Measurements from ENCODE around the gene GJA3. TPM values are rescaled to one million over a fixed set of nuclear protein-coding genes. Genes with fewer than 3 reads are reported as not detected.
"Not testable (repeated sequence)": the region's sequence is repeated elsewhere in the genome, so short reads cannot be mapped to it uniquely, and the experiment has no call there.

The GJA3 gene
- total RNA-seq, 1 experiment from 2014 or later = 3.6 TPM

DNA sequence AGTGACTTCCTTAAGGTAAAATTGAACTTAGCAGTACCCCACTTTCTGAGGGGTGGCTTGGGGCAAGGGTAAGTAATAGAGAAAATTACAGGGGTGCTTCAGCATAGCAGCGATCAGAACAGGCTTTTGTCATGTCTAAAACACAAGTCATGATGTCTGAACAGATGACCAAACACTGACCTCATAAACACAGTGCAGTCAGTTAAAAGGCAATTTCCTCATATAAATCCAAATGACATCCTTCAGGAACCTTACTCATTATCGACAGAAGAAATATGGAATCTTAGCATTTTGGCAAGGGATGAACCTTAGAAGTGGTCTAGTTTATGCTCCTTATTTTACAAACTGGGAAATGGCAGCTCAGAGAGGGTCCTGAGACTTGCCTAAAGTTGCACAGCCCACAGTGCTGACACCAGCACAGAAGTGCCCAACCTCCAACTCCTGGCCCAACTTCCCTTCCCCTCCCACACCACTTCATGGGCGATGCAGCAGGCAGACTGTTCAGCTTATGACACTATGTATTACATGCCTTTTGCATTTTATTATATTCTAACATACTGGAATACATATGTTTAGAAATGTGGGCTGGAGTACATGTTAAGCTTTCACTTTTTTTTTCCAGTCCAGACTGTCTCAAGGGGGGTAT lies 3.6 kb downstream of the GJA3 start:
- no peak for DNase-seq (ENCODE audit: low spot score)
- in situ Hi-C loops (cut with HindIII; ENCODE audit: low sequenced_read_pairs) = no loop called here

DNA sequence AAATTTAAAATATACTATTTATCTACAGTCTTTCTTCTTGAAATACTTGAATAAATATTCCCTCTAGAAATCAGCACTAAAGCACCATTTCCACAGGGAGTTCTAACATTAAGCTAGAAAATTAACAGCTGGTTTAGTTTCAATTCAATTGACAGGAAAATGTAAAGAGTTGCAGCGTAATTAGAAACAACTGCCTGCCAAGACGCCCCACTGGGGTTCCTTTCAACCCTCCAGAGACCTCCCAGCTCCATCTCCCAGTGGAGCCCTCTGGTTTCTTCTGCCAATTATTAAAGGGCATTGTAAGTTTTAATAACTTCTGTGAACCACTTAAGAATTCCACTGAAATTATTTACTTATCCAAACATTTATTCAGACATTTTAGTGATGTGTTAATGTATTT lies 4.2 kb downstream of the GJA3 start:
- in situ Hi-C loops (cut with HindIII; ENCODE audit: low sequenced_read_pairs) = no loop called here
- DNase-seq (ENCODE audit: low spot score) = no peak

DNA sequence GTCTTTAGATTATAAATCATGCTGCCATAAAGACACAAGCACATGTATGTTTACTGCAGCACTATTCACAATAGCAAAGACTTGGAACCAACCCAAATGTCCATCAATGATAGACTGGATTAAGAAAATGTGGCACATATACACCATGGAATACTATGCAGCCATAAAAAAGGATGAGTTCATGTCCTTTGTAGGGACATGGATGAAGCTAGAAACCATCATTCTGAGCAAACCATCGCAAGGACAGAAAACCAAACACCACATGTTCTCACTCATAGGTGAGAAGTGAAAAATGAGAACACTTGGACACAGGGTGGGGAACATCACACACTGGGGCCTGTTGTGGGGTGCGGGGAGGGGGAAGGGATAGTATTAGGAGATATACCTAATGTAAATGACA lies 7.6 kb downstream of the GJA3 start:
- DNase-seq (ENCODE audit: low spot score); in situ Hi-C loops (cut with HindIII; ENCODE audit: low sequenced_read_pairs): not testable (repeated sequence)

DNA sequence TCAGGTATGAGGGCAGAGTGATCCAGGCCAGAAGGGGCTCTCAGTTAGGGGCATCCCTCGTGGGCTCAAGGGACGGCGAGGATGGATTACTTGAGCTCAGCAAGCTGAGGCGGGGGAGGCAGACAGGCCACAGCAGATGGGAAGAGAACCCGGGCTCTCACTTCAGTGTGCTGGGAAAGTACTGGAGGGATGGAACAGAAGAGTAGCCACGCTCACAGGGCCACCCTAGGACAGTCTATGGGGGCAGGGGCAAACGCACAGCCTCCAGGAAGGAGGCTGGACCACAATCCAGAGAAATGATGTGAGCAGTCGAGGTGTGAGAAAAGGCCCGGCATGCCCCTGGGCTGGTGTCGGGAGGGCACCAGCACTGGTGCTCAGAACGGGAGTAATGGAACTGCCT lies 9.2 kb downstream of the GJA3 start:
- in situ Hi-C loops (cut with HindIII; ENCODE audit: low sequenced_read_pairs) = no loop called here
- DNase-seq (ENCODE audit: low spot score) = no peak

DNA sequence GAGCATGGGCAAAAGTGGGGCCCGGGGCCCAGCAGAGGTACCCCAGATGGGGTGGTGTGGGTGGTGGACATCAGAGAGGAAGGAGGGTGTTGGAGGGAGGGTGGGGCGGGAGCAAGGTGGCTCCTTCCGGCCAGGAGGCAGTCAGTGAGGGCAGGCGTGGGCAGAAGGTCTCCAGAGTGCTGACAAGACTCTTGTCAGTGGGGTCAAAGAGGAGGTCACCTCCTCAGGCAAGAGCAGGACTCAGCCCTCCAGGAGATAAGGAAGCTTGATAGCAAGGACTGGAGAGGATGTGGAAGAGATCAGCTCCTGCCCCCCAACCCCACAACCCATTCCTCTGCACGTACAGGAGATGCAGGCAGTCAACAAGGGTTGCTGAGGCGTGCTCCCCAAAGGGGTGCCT lies 9.8 kb downstream of the GJA3 start:
- in situ Hi-C loops (cut with HindIII; ENCODE audit: low sequenced_read_pairs) = no loop called here

DNA sequence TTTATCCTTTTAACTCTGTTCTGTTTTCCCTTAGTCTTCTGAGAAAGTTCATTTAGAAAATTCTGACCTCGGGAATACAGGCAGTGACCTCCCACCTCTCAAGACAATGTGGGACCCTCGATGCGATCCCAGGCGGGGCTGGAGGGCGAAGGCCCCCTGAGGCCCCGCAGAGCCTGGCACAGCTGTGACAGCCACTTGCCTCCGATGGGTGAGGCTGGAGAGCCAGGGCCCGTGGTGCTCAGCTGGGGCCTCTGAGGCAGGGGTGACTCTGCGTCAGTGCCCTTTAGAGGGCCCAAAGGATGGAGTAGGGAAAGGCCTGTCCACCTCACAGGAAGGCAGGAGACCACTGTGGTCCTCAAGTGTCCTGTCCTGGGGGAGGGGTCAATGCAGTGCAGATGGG lies 10.3 kb downstream of the GJA3 start:
- in situ Hi-C loops (cut with HindIII; ENCODE audit: low sequenced_read_pairs) = no loop called here

More for the DNA sequence above, 9.8 kb downstream of the GJA3 start:
- DNase-seq (ENCODE audit: low spot score) = no peak

DNA sequence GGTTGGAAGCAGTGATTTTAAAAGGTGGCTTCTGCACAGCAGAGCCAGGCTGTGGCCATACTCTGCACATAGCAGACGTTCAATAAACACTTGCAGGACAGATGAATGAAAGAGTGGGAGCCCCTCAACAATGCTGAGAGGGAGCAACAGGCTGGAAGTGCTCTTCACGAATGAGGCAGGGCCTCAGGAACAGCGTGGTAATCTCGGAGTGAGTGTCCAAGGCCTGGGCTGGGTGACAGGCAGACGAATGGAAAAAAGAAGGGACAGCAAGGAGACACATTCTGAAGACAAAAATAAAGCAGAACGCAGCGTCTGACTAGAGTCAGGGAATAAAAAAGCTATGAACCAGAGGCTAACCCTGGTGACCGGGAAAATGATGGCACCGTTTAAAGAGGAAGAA lies 11.1 kb downstream of the GJA3 start:
- no peak for DNase-seq (ENCODE audit: low spot score)
- in situ Hi-C loops (cut with HindIII; ENCODE audit: low sequenced_read_pairs) = no loop called here

More for the DNA sequence above, 10.3 kb downstream of the GJA3 start:
- no peak for DNase-seq (ENCODE audit: low spot score)

DNA sequence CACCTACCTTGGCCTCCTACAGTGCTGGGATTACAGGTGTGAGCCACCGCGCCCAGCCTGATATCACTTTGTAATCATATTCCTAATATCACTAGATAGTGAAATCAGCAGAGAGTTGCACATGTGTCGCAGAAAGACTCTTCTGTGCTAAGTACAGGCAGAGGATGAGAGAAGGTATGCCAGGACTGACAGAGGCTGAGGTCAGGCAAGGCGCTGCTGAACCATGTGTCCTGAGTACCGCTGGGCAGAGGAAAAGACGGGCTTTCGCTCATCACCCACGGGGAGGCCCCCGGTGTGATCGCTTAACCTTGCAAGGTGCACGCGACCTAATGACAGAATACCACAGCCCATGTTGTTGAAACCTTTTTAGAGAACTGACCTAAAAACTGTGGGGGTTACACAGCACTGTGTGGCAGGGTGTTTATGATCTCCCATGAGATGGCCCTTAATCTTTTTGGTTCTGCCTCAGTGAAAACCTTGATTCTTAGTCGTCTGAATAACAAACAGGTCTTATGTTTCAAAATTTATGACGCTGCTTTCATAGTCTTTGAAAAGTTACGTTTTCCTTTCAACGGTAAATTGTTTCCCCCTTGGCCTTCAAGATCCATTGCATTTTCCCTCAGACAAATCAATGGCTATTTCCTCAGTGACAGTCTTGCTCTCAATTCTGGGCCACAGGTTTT lies 12.2 kb downstream of the GJA3 start:
- in situ Hi-C loops (cut with HindIII; ENCODE audit: low sequenced_read_pairs) = no loop called here
- no peak for DNase-seq (ENCODE audit: low spot score)

DNA sequence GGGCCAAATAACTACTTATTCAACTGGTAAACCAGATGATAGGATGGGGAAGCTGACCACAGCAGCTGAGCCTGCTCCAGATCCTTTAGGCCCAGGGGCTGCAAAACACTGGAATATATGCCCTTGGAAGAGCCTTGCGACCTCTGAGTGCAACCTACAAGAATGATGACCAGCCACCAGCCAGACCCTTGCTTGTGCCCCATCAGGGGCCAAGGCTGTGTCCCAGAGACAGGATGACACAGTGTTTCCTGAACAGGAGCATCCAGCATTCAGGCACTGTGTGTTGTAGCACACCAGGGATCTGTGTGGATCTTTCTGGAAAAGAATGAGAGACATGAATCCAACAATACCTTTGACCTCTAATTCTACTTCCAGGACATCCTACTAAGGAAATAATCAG lies 14.5 kb downstream of the GJA3 start:
- DNase-seq (ENCODE audit: low spot score) = no peak
- in situ Hi-C loops (cut with HindIII; ENCODE audit: low sequenced_read_pairs) = no loop called here

DNA sequence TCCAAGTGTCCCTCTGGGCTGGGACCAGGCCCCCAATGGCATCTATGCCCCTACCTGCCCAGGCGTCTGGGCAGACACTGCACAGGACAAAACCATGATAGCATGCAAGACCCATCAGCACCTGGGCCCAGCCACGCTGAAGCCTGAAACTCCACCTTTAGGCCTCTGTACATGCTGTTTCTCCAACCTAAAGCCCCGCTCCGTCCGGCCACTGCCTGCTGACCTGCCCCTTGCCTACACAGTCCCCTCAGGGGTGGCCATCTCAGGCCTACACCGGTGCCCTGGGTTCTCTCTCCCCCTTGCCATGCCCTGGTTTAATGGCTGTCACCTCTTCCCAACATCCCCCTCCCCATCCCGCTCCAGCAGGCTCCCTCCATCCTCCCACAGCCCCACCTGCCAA lies 15.3 kb downstream of the GJA3 start:
- DNase-seq (ENCODE audit: low spot score) = no peak
- in situ Hi-C loops (cut with HindIII; ENCODE audit: low sequenced_read_pairs) = no loop called here

DNA sequence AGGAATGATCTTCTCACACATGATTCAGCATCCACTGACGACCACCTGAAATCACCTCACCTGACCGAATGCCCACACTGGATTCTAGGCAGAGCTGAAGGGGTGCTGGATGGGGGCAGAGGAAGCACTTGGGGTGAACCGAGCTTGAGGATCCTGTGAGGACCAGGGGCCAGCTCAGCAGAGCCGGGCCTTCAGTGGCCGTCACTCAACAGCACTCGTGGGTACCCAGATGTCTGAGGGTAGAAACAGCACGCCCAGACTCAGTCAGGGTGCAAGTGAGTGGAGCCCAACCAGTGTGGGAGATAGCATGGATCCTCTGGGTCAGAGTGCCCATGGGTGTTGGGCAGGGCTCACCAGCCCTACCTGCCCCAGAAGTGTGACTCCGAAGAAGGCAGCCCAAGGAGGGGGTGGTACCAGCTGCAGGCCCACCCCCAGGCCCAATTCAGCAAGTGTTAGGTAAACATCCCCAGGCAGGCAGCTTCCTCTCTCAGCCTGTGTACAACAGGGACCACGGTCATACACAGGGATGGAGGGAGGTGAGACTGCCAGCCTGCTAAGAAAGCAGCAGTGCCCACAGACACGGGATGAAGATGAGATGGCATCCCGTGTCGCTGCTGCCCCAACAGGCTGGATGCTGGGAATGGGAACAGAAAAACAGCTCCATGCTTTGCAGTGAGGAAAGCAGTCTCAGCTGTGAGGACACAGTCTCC lies 16.6 kb downstream of the GJA3 start:
- in situ Hi-C loops (cut with HindIII; ENCODE audit: low sequenced_read_pairs) = no loop called here
- DNase-seq (ENCODE audit: low spot score) = no peak

DNA sequence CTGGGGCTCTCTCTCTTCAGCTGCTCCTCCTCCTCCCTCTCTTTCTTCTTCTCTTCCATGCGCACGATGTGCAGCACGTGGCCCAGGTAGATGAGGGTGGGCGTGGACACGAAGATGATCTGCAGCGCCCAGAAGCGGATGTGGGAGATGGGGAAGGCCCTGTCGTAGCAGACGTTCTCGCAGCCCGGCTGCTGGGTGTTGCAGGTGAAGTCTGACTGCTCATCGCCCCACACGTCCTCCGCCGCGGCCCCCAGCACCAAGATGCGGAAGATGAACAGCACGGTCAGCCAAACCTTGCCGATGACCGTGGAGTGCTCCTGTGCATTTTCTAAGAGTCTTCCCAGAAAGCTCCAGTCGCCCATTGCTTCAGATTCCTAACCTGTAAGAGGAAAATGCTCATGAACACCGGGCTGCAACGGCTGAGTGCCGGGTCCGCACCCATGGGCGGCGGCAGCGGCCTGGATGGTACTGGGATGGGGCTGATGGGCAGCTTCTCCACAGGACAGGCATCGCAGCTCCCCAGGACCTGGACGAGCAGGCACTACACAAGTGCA lies 17.8 kb downstream of the GJA3 start:
- no peak for DNase-seq (ENCODE audit: low spot score)
- in situ Hi-C loops (cut with HindIII; ENCODE audit: low sequenced_read_pairs) = no loop called here

DNA sequence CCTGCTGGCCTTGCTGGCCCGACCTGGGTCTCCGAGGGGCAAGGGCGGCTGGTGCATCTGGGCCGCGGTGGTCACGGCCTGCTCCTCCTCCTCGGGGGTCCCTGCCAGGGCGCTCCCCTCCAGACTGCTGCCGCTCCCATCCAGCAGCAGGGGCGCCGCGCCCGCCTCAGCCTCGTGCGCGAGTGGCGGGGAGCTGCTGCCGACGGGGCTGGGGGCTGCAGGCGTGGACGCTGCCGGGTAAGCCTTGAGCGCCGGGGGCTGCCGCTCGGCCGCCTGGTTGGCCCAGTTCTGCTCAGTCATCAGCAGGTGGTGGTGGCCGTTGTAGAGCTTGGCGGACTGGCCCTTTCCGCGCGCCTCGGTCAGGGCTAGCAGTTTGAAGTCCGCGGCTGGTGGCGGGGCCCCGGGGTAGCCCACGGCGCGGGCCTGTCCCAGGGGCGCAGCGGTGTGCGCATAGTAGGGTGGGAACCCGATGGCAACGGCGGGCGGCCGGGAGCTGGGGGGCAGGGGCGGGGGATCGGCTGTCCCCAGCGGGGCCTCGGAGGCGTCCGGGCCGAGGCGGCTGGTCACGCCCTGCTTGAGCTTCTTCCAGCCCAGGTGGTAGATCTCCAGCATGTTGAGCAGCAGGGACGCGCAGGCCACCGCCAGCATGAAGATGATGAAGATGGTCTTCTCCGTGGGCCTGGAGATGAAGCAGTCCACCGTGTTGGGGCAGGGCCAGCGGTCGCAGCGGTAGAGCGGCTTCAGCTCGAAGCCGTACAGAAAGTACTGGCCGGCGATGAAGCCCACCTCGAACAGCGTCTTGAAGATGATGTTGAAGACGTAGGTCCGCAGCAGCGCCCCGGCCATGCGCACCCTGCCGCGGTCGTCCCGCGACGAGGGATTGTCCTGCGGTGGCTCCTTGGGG lies 18.6 kb downstream of the GJA3 start:
- in situ Hi-C loops (cut with HindIII; ENCODE audit: low sequenced_read_pairs) = no loop called here

DNA sequence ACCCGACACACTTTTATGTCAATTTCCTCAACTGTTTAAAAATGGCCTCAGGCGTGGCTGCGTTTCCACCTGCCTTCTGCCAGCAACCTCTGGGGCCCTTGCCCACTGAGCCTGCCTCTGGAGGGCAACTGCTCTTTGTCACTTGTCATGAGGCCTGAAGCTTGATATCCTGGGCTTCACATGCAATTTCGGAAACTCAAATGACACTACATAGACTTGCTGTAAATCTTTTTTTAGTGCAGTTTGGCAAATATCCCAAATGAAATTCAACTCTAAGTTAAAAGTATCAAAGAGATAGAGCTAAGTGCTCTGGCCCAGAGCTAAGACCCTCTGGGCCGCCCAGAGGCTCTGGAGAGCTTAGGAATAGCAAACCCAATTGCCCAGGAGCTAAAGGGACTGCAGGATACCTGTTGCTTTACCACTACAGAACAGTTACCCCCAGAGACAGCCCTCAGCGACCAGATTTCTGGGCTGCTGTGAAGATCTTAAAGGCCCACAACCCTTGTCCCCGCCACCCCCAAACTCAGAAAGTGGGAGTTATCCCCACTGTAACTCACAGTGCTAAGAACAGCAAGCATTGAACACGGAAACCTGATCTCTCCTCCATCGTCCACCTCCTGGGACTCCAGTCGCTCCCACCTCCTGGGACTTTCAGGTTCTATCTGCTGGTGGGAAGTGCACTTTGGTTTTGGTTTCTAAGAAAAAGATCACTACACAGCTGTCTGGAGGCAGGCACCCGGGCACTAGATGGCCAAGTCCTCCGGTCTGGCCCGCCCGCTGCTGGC lies 19.4 kb downstream of the GJA3 start:
- in situ Hi-C loops (cut with HindIII; ENCODE audit: low sequenced_read_pairs) = no loop called here
- no peak for DNase-seq (ENCODE audit: low spot score)

More for the DNA sequence above, 18.6 kb downstream of the GJA3 start:
- no peak for DNase-seq (ENCODE audit: low spot score)

DNA sequence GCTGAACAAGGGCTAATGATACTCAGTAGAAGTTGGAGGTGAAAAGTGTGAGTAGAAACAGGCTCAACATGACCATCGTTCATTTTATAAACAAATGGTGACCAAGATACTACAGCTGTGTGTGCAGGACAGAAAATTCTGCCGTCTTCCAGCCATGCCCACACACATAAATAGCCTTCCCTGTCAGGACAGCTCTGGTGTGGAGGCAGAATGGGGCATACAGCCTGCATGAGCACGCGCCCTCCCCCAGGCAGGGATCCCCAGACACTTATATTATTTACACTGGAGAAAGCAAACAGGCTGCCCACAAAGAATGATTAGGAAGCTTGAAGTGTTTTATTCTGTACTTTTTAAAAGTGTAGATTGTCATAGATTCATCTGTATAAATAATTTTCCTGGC lies 20.4 kb downstream of the GJA3 start:
- in situ Hi-C loops (cut with HindIII; ENCODE audit: low sequenced_read_pairs) = no loop called here
- no peak for DNase-seq (ENCODE audit: low spot score)

DNA sequence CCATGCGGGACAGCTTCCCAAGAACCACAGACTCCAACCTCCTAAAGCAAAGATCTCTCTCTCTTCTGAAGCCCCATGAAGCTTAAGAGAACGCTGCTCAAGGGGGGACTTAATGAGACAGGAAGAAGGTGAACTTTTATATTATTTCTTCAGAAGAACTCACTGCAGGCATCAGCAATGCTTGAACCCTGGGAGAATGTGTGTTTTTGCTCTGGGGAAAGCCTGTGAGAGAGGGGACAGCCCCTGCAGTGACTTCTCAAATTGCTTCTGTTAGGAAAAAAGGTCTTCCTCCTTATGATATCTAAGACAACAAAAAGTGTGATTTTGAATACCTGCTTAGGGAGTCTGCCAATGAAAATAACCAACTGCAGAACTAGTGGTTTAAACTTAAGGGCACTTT lies 23.0 kb downstream of the GJA3 start:
- DNase-seq (ENCODE audit: low spot score) = no peak
- in situ Hi-C loops (cut with HindIII; ENCODE audit: low sequenced_read_pairs) = no loop called here

DNA sequence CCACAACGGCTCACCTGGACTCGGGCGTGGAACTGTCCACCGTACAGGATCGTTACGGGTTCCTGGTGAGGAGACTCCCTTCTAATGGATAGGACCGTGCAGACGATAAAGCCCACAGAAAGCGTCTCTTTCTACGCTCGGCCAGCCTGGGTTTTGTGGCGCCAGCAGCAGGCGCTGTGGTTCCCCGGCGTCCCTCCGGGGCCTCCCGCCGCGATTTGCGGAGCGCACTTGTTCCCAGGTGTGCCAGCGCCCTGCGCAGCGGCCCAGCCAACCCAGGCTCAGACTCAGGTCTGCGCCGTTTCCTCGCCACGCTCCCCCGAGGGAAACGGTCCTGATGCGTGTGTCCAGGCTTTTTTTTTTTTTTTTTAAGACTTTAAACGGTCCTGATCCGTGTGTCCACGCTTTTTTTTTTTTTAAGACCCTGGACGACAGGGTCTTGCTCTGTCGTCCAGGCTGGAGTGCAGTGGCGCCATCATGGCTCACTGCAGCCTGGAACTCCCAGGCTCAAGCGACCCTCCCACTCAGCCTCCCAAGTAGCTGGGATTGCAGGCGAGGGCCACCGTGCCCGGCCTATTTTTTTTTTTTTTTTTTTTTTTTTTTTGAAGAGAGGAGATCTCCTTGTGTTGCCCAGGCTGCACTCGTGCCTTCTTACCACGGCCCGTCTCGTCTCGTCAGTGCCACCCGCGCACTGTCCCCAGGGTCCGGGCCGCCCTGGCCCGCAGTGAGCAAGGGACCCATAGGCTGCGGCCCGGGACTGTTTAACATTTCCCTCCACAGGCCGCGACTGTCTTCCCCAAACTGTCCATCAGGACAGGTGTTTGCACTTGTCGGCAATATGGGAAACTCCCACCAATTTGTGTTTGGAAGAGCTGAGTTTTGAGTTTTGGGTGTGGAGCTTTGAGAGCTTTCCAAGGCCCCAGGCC lies 23.8 kb downstream of the GJA3 start:
- in situ Hi-C loops (cut with HindIII; ENCODE audit: low sequenced_read_pairs) = no loop called here
- no peak for DNase-seq (ENCODE audit: low spot score)

DNA sequence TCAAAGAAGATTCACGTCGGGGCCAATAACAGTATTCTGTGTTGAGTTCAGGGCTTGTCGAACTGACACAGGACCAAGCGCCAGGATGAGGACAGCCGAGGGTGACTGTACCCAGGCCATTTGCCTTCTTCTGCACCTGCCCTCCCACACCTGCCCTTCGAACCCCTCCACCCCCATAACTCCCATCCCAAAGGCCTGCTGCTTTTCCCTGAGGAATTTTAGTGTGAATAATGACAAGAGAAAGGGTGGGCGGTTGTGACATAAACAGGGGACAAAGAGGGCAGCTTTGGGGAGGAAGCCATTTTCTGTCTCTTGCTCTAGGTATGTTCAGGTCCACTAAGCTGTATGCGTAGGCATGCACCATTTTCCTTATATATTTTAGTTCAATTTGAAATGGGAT lies 26.1 kb downstream of the GJA3 start:
- in situ Hi-C loops (cut with HindIII; ENCODE audit: low sequenced_read_pairs) = no loop called here
- DNase-seq (ENCODE audit: low spot score) = no peak
